ENCODE measurements around the gene SND1. TPM values are rescaled to one million over a fixed set of nuclear protein-coding genes. Genes with fewer than 3 reads are reported as not detected.

The SND1 gene
- total RNA-seq, 4 donors from 2014 or later, result 70.8 to 141 (median 85.7) TPM

DNA sequence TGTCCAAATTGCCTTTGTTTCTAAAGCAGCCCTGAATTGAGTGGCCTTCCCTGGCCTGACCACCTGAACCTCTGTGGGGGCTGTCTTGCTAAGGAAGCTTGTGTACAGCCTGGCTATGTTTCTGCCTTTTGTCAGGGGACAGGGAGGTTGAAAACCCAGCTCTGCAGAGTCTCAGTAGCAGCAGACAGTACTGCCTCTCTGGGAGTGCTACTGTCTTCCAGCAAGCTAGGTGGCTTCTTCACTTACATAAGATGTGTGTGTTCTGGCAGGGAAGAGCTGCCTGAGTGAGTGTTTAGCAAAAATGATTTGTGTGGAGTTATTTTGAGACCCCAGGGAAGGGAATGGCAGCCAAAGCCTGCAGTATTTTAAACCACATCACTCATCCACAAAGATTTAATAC, 321.8 kb downstream of the SND1 start:
- Histone ChIP-seq H3K4me3 (no peak overlapping the region), H3K4me1 (peaks cover 0 to 10% (median 2%) of the 10 kb centered on the region in 4 donors), H3K9me3 (peaks cover 0 to 2% (median 0%) of the 10 kb centered on the region in 4 donors), H3K27me3 (no peaks in the 10 kb centered on the region), H3K27ac (no peak overlapping the region), H3K36me3 (peaks cover 0 to 10% (median 0%) of the 10 kb centered on the region in 3 donors)
- DNase-seq (ENCODE audit: low spot score in 2 of 2), result no peak
- TF ChIP-seq EP300 (IDR thresholded peaks at IDR 0.05) (no peak), POLR2A (IDR thresholded peaks at IDR 0.05) (no peak)
- TF ChIP-seq, protein P1, sequence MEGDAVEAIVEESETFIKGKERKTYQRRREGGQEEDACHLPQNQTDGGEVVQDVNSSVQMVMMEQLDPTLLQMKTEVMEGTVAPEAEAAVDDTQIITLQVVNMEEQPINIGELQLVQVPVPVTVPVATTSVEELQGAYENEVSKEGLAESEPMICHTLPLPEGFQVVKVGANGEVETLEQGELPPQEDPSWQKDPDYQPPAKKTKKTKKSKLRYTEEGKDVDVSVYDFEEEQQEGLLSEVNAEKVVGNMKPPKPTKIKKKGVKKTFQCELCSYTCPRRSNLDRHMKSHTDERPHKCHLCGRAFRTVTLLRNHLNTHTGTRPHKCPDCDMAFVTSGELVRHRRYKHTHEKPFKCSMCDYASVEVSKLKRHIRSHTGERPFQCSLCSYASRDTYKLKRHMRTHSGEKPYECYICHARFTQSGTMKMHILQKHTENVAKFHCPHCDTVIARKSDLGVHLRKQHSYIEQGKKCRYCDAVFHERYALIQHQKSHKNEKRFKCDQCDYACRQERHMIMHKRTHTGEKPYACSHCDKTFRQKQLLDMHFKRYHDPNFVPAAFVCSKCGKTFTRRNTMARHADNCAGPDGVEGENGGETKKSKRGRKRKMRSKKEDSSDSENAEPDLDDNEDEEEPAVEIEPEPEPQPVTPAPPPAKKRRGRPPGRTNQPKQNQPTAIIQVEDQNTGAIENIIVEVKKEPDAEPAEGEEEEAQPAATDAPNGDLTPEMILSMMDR (IDR thresholded peaks at IDR 0.05), result no peak

DNA sequence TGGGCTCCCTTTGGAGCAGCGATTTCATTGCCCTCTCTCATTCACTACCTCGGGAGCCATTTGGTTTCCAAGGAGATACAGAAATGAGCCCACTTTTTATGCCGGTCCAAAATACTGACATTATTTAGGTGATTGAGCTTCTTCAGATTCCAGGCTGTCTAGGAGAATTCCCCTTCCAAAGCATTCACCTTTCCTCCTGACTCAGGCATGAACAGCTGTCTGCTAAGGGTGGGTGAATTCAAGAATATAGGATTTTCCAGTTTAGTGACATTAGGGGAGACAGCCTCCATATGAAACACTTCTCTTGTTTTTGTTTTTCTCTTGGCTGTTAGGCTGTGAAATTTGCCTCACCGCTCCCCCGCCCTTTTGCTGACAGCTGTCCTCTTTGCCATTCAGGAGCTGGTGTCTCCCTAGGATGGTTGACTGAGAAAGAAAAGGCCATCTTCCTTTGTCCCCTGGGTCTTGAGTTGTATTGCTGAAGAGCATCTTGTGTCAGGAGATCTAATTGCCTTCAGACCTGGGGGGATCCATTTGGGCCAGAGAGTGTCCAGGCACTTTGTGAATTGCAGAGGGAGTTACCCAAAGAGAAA, 322.5 kb downstream of the SND1 start:
- no peak for DNase-seq (ENCODE audit: low spot score in 2 of 2)
- Histone ChIP-seq H3K4me3 (no peak overlapping the region), H3K4me1 (peaks cover 0 to 10% (median 2%) of the 10 kb centered on the region in 4 donors), H3K9me3 (peaks cover 0 to 8% (median 0%) of the 10 kb centered on the region in 4 donors), H3K36me3 (peaks cover 0 to 10% (median 0%) of the 10 kb centered on the region in 3 donors), H3K27me3 (no peaks in the 10 kb centered on the region), H3K27ac (no peak overlapping the region)
- TF ChIP-seq, protein P1 (IDR thresholded peaks at IDR 0.05), result no peak
- TF ChIP-seq EP300 (IDR thresholded peaks at IDR 0.05) (no peak), POLR2A (IDR thresholded peaks at IDR 0.05) (no peak)
- WGBS, 2 donors, result 81 to 89% methylated on average over 5 of the region's 5 CpGs

DNA sequence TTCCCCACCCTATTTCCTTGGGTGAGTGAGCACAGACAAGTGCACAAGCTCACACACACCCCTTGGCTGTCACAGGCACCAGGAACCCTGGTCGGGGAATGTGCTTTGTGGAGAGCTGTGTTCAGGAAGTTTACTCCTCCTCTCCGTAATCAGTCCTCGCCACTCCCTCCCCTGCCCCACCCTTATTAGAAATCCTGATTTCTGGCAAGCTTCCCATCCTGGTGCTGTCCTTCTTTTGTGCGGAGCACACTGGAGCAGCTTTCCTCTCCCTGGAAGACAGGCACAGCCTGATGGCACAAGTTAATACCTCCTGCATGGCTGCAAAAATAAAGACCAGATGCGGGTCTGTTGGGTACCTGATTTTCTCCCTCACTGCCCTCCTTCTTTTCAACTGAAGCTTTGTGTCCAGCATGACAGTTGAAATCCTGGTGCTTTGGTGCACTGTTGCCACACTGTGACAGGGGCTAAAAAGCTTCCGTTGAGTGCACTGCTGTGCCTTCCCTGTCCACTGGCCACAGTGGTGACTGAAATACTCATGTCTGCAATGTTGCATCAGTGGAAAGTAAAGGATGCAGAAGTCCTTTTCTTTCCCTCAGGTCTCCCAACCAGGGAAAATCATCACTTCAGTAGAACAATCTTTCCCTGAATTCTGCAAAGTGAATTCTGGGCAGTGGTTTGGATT, 324.2 kb downstream of the SND1 start:
- H3K27ac ChIP-seq, result no peak overlapping the region
- TF ChIP-seq EP300 (IDR thresholded peaks at IDR 0.05), result no peak
- peaks cover 0 to 8% (median 0%) of the 10 kb centered on the region in 4 donors for H3K9me3 ChIP-seq
- DNase-seq (ENCODE audit: low spot score in 2 of 2), result no peak
- WGBS, 2 donors, result 63% methylated on average over 6 of the region's 6 CpGs
- peaks cover 0 to 10% (median 0%) of the 10 kb centered on the region in 3 donors for H3K36me3 ChIP-seq
- H3K4me3 ChIP-seq, result no peak overlapping the region
- H3K4me1 ChIP-seq, result peaks cover 0 to 10% (median 2%) of the 10 kb centered on the region in 4 donors
- H3K27me3 ChIP-seq, result no peaks in the 10 kb centered on the region

DNA sequence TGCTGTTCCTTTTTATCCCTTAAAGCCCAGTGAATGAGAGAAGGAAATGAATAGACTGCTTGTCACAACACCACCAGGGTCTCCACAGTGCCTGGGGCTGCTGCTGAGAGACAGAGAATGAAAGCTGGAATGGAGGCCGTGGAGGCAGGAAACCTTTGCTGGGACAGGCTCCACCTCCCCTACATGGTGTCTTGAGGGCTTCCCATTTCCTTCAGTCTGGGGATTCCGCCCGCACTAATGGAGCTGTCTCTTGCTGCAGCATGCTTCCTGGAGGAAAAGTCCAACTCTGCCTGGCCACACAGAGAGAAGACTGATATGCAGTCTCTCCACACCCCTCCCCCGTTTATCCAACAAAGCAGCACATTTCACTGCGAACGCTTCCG, 324.7 kb downstream of the SND1 start:
- no peak overlapping the region for H3K4me3 ChIP-seq
- H3K27me3 ChIP-seq, result no peaks in the 10 kb centered on the region
- peaks cover 0 to 10% (median 0%) of the 10 kb centered on the region in 3 donors for H3K36me3 ChIP-seq
- DNase-seq (ENCODE audit: low spot score in 2 of 2), result no peak
- peaks cover 0 to 8% (median 0%) of the 10 kb centered on the region in 4 donors for H3K9me3 ChIP-seq
- peaks cover 0 to 10% (median 2%) of the 10 kb centered on the region in 4 donors for H3K4me1 ChIP-seq
- TF ChIP-seq POLR2A (IDR thresholded peaks at IDR 0.05) (no peak), EP300 (IDR thresholded peaks at IDR 0.05) (no peak)
- TF ChIP-seq, protein P1 (IDR thresholded peaks at IDR 0.05), result no peak
- WGBS, 2 donors, result 56 to 57% methylated on average over 7 of the region's 7 CpGs
- H3K27ac ChIP-seq, result no peak overlapping the region

DNA sequence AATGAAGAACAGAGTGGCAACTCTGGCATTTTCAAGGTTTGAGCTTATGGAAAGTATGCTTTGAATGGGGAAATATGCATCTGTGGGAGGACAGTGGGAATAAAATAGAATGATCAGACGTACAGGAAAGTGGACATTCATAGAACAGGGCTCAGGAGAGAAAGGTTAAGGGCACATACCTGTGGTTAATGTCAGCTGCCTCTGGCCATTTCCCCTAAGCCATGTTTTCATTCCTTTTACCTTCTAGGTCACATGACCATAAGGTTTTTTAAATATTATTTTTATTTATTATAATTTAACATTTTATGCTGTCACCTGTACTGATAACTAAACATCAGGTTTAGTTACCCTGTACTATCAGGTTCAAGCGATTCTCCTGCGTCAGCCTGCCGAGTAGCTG, 326.4 kb downstream of the SND1 start:
- 85 to 93% methylated on average over 4 of the region's 4 CpGs for WGBS, 2 donors
- Histone ChIP-seq H3K27me3 (no peaks in the 10 kb centered on the region), H3K9me3 (peaks cover 0 to 8% (median 0%) of the 10 kb centered on the region in 4 donors), H3K4me3 (no peak overlapping the region), H3K27ac (no peak overlapping the region), H3K36me3 (peaks cover 0 to 10% (median 0%) of the 10 kb centered on the region in 3 donors), H3K4me1 (peaks cover 0 to 10% (median 2%) of the 10 kb centered on the region in 4 donors)
- no peak for DNase-seq (ENCODE audit: low spot score in 2 of 2)
- TF ChIP-seq EP300 (IDR thresholded peaks at IDR 0.05), result no peak
- no peak for TF ChIP-seq POLR2A (IDR thresholded peaks at IDR 0.05)
- TF ChIP-seq, protein P1 (IDR thresholded peaks at IDR 0.05), result no peak
